ENCODE data around the gene LRATD1.
"Not testable (repeated sequence)": the region's sequence is repeated elsewhere in the genome, so short reads cannot be mapped to it uniquely, and the experiment has no call there.

LRATD1 gene

GRCh38 chr2:14632133-14632936 lies at the start of gene LRATD1:
Gene LRATD1, plus strand, starts transcription at chr2:14632717. Its CDS starts 1,263 bp downstream, at chr2:14633980.
- DNase-seq (ENCODE audit: low read depth), result no peak

- no peak for DNase-seq (ENCODE audit: low read depth)
Measured at GRCh38 chr2:14583059-14583458, 49.5 kb upstream of the LRATD1 start.

GRCh38 chr2:14583802-14584201 lies 48.7 kb upstream of the LRATD1 start:
- DNase-seq (ENCODE audit: low read depth), result no peak

- DNase-seq (ENCODE audit: low read depth), result no peak
Measured at GRCh38 chr2:14587119-14587518, 45.4 kb upstream of the LRATD1 start.

- no peak for DNase-seq (ENCODE audit: low read depth)
Measured at GRCh38 chr2:14601156-14601770, 31.3 kb upstream of the LRATD1 start.

- no peak for DNase-seq (ENCODE audit: low read depth)
Measured at GRCh38 chr2:14602309-14602708, 30.2 kb upstream of the LRATD1 start.

- no peak for DNase-seq (ENCODE audit: low read depth)
Measured at GRCh38 chr2:14603676-14604075, 28.8 kb upstream of the LRATD1 start.

GRCh38 chr2:14608245-14608644 lies 24.3 kb upstream of the LRATD1 start:
- no peak for DNase-seq (ENCODE audit: low read depth)

- no peak for DNase-seq (ENCODE audit: low read depth)
Measured at GRCh38 chr2:14614017-14614416, 18.5 kb upstream of the LRATD1 start.

GRCh38 chr2:14615121-14615520 lies 17.4 kb upstream of the LRATD1 start:
- no peak for DNase-seq (ENCODE audit: low read depth)

GRCh38 chr2:14615760-14616159 lies 16.8 kb upstream of the LRATD1 start:
- no peak for DNase-seq (ENCODE audit: low read depth)

GRCh38 chr2:14616342-14616741 lies 16.2 kb upstream of the LRATD1 start:
- DNase-seq (ENCODE audit: low read depth), result no peak

- DNase-seq (ENCODE audit: low read depth), result no peak
Measured at GRCh38 chr2:14616950-14617349, 15.6 kb upstream of the LRATD1 start.

- no peak for DNase-seq (ENCODE audit: low read depth)
Measured at GRCh38 chr2:14619441-14619840, 13.1 kb upstream of the LRATD1 start.

GRCh38 chr2:14621114-14621513 lies 11.4 kb upstream of the LRATD1 start:
- no peak for DNase-seq (ENCODE audit: low read depth)

- no peak for DNase-seq (ENCODE audit: low read depth)
Measured at GRCh38 chr2:14621906-14622549, 10.5 kb upstream of the LRATD1 start.

GRCh38 chr2:14622550-14622939 lies 10.0 kb upstream of the LRATD1 start:
- not testable (repeated sequence) for DNase-seq (ENCODE audit: low read depth)

GRCh38 chr2:14623237-14623636 lies 9.3 kb upstream of the LRATD1 start:
- DNase-seq (ENCODE audit: low read depth), result no peak

- no peak for DNase-seq (ENCODE audit: low read depth)
Measured at GRCh38 chr2:14626873-14627272, 5.6 kb upstream of the LRATD1 start.

- no peak for DNase-seq (ENCODE audit: low read depth)
Measured at GRCh38 chr2:14628901-14629300, 3.6 kb upstream of the LRATD1 start.

- DNase-seq (ENCODE audit: low read depth), result no peak
Measured at GRCh38 chr2:14631406-14632040, 994 bp upstream of the LRATD1 start.

- DNase-seq (ENCODE audit: low read depth), result no peak
Measured at GRCh38 chr2:14633061-14633460, 544 bp downstream of the LRATD1 start.
